Adrenal gland (tissue), 12 donors: Measurements from ENCODE around the gene LGMN. TPM values are rescaled to one million over a fixed set of nuclear protein-coding genes. Genes with fewer than 3 reads are reported as not detected.

Experiments used
- DNase-seq, 7 donors: peaks; one replicate each; pipeline ENCODE4 v3.0.0-alpha.2; 2019 to 2020
- H3K27ac ChIP-seq, 5 donors: fragments of 200-600 bp; sonication (generic) in 4 of 5; 1 replicate in 3 of 5; 2 replicates in 2 of 5; pipeline versions ENCODE4 v1.5.1 to v1.8.0; 2016 to 2020; ENCODE audit warnings: mild to moderate bottlenecking in 1 of 5
- H3K27me3 ChIP-seq: fragments of 200-600 bp; 2 replicates; pipeline ENCODE4 v1.8.0; 2021
- H3K36me3 ChIP-seq, 2 donors: fragments of 200-600 bp; replicated peaks in 1 of 2; 1 replicate in 1 of 2; 2 replicates in 1 of 2; pipeline versions ENCODE4 v1.5.1 to v1.8.0; 2018 to 2022
- H3K4me1 ChIP-seq, 2 donors: fragments of 200-600 bp; replicated peaks in 1 of 2; 1 replicate in 1 of 2; 2 replicates in 1 of 2; pipeline versions ENCODE4 v1.5.1 to v1.8.0; 2018 to 2021
- H3K4me3 ChIP-seq, 4 donors: fragments of 200-600 bp; sonication (generic) in 3 of 4; one replicate each; pipeline ENCODE4 v1.5.1; 2016 to 2018
- H3K9me3 ChIP-seq, 3 donors: fragments of 200-600 bp; sonication (generic) in 1 of 3; replicated peaks in 1 of 3; 1 replicate in 2 of 3; 2 replicates in 1 of 3; pipeline versions ENCODE4 v1.5.1 to v1.8.0; 2016 to 2021
- CTCF ChIP-seq, 6 experiments: fragments of 450-650 bp in 4 of 6; fragments of 200-600 bp in 2 of 6; sonication (generic) in 1 of 6; IDR thresholded peaks; 1 replicate in 5 of 6; 2 replicates in 1 of 6; pipeline versions ENCODE4 v1.5.1 to v1.8.0; 2016 to 2021; ENCODE audit warnings: antibody characterized with exemption in 6 of 6, mild to moderate bottlenecking in 2 of 6, moderate library complexity in 1 of 6
- POLR2A ChIP-seq, 2 donors: fragments of 450-650 bp; IDR thresholded peaks; one replicate each; pipeline ENCODE4 v1.6.1; 2017; ENCODE audit warnings: antibody characterized with exemption in 2 of 2, mild to moderate bottlenecking in 2 of 2, moderate library complexity in 1 of 2
- WGBS, 4 donors: extraction: QIAGEN DNeasy Blood & Tissue Kit in 2 of 4; methylation state at CpG; one replicate each; pipeline versions ENCODE4 v1.1.5 to v1.1.7; 2013 to 2017; 5-methylcytosine and 5-hydroxymethylcytosine counted together
- intact Hi-C, 2 donors: fragments of 100-400 bp; cut with DNase I; formaldehyde crosslinking; loops; one replicate each; pipeline versions ENCODE4 v1.14.1 to v1.15.0; 2022 to 2023
- polyA plus RNA-seq, 3 donors: library from polyadenylated mRNA; stranded (reverse); fragments of 200-250 nt in 2 of 3; fragments of 350-450 nt in 1 of 3; fragmentation: Illumina TruSeq in 1 of 3; extraction: RNeasy Lipid Tissue Mini Kit (QIAGEN cat#74804) in 1 of 3; gene quantifications; one replicate each; pipeline ENCODE4 v1.2.3, GENCODE V29; 2013 to 2014
- total RNA-seq, 9 donors: library from RNA; depleted of rRNA in 4 of 9; stranded (reverse); fragments of >200 nt in 4 of 9; fragments of 120-200 nt in 1 of 9; fragmentation: NEBNext Ultra II Directional in 1 of 9; extraction: Animal tissue kit (Norgen Biotek cat#: 25700) in 1 of 9; gene quantifications; one replicate each; pipeline versions ENCODE4 v1.1.0 to v1.2.4, GENCODE V29; 2013 to 2023
- donor health status: healthy with polysubstance abuse.
- donor health status: Bipolar disorder and iron deficiency.
- donor health status: DM: yes; HTN: yes; CAD: no.
- donor health status: DM: no; HTN: no; CAD: no.
- donor health status: DM: no; HTN: no; CAD: no.
- donor health status: DM: yes; HTN: yes; CAD: no.

The LGMN gene
- total and polyA plus RNA-seq, 12 donors: 66.6 to 153 (median 117) TPM

- Histone ChIP-seq H3K36me3 (peaks cover 0 to 16% of the 10 kb centered on the region in 2 donors), H3K27me3 (no peaks in the 10 kb centered on the region), H3K4me3 (no peak overlapping the region), H3K4me1 (no peaks in the 10 kb centered on the region), H3K9me3 (no peaks in the 10 kb centered on the region), H3K27ac (no peak overlapping the region)
- no peak for DNase-seq
- 73 to 91% (median 82%) methylated on average over 5 of the region's 5 CpGs for WGBS, 4 donors
- intact Hi-C loops: no loop called here
- TF ChIP-seq CTCF (IDR thresholded peaks at IDR 0.05) (no peak), POLR2A (IDR thresholded peaks at IDR 0.05) (no peak)
These were observed 69.7 kb downstream of the LGMN start for GRCh38 chr14:92678766-92679165.

GRCh38 chr14:92677955-92678354 is 70.5 kb downstream of the LGMN start:
- TF ChIP-seq POLR2A (IDR thresholded peaks at IDR 0.05) (no peak), CTCF (IDR thresholded peaks at IDR 0.05) (no peak)
- no peaks in the 10 kb centered on the region for H3K9me3 ChIP-seq
- intact Hi-C loops: no loop called here

GRCh38 chr14:92677087-92677668 is 71.2 kb downstream of the LGMN start:
- Histone ChIP-seq H3K4me1 (no peaks in the 10 kb centered on the region), H3K27me3 (no peaks in the 10 kb centered on the region), H3K27ac (no peak overlapping the region), H3K9me3 (no peaks in the 10 kb centered on the region), H3K36me3 (peaks cover 0 to 10% of the 10 kb centered on the region in 2 donors), H3K4me3 (no peak overlapping the region)
- WGBS, 4 donors: 66 to 82% (median 78%) methylated on average over 4 of the region's 4 CpGs
- TF ChIP-seq CTCF (IDR thresholded peaks at IDR 0.05) (no peak), POLR2A (IDR thresholded peaks at IDR 0.05) (no peak)
- peak in 1 of 7 donors; percentile 31 for DNase-seq
- intact Hi-C loops: no loop called here

More at GRCh38 chr14:92677955-92678354, 70.5 kb downstream of the LGMN start:
- H3K4me1 ChIP-seq: no peaks in the 10 kb centered on the region
- 90 to 98% (median 95%) methylated on average over 2 of the region's 2 CpGs for WGBS, 4 donors
- no peak overlapping the region for H3K27ac ChIP-seq
- no peaks in the 10 kb centered on the region for H3K27me3 ChIP-seq
- no peak overlapping the region for H3K4me3 ChIP-seq
- DNase-seq: no peak
- peaks cover 0 to 16% of the 10 kb centered on the region in 2 donors for H3K36me3 ChIP-seq

- H3K27ac ChIP-seq: peak overlapping the region in 1 of 5 donors; percentile 3
- intact Hi-C loops: no loop called here
- no peaks in the 10 kb centered on the region for H3K27me3 ChIP-seq
- H3K4me1 ChIP-seq: no peaks in the 10 kb centered on the region
- 86 to 99% (median 91%) methylated on average over 6 to 8 of the region's 8 CpGs for WGBS, 4 donors
- peaks cover 0 to 10% of the 10 kb centered on the region in 2 donors for H3K36me3 ChIP-seq
- TF ChIP-seq CTCF (IDR thresholded peaks at IDR 0.05) (no peak), POLR2A (IDR thresholded peaks at IDR 0.05) (no peak)
- no peaks in the 10 kb centered on the region for H3K9me3 ChIP-seq
- no peak overlapping the region for H3K4me3 ChIP-seq
- no peak for DNase-seq
These were observed 71.9 kb downstream of the LGMN start for GRCh38 chr14:92676403-92677086.
